Neural cell (in vitro differentiated cells): ENCODE data around the gene PCNX1.
"Not testable (repeated sequence)": the region's sequence is repeated elsewhere in the genome, so short reads cannot be mapped to it uniquely, and the experiment has no call there.

Experiments
- CTCF ChIP-seq: fragments of 450-650 bp; IDR thresholded peaks from 2 replicates; pipeline ENCODE4 v1.5.1; 2014; ENCODE audit warnings: antibody characterized with exemption, mild to moderate bottlenecking, moderate library complexity; ENCODE audit not compliant: poor library complexity, severe bottlenecking
- EP300 ChIP-seq: fragments of 450-650 bp; conservative IDR thresholded peaks from 2 replicates; pipeline ENCODE4 v1.6.1; 2014; ENCODE audit warnings: antibody characterized with exemption, mild to moderate bottlenecking, moderate library complexity; ENCODE audit not compliant: poor library complexity, severe bottlenecking
- EZH2 ChIP-seq: fragments of 200-600, 300-800 bp; shearing (Covaris generic), sonication (generic); IDR thresholded peaks from 2 replicates; pipeline ENCODE4 v1.6.1; 2014; ENCODE audit warnings: antibody characterized with exemption, low read length, borderline replicate concordance, mild to moderate bottlenecking; ENCODE audit not compliant: insufficient read depth, poor library complexity, severe bottlenecking
- POLR2AphosphoS5 ChIP-seq: IDR thresholded peaks from 2 replicates; pipeline ENCODE4 v1.6.1; 2012
- RAD21 ChIP-seq: fragments of 450-650 bp; conservative IDR thresholded peaks from 2 replicates; pipeline ENCODE4 v1.6.1; 2014; ENCODE audit warnings: antibody characterized with exemption, mild to moderate bottlenecking, moderate library complexity
- REST ChIP-seq: IDR thresholded peaks from 2 replicates; pipeline ENCODE4 v1.6.1; 2012; ENCODE audit warnings: borderline replicate concordance
- SMC3 ChIP-seq: fragments of 450-650 bp; conservative IDR thresholded peaks from 2 replicates; pipeline ENCODE4 v1.6.1; 2014; ENCODE audit warnings: antibody characterized with exemption, mild to moderate bottlenecking, moderate library complexity; ENCODE audit not compliant: poor library complexity
- TAF1 ChIP-seq: IDR thresholded peaks from 2 replicates; pipeline ENCODE4 v1.6.1; 2012; ENCODE audit warnings: low read depth

- TF ChIP-seq CTCF, POLR2AphosphoS5, REST, TAF1, RAD21, EP300, EZH2, SMC3: not testable (repeated sequence)
These were observed 34.5 kb downstream of the PCNX1 start for GRCh38 chr14:70941637-70942341.
